Keratinocyte (primary cell): ENCODE data around the gene RANBP3.

Source experiments
- EZH2 ChIP-seq: IDR thresholded peaks from one replicate; pipeline ENCODE4 v1.6.1; 2012; ENCODE audit warnings: inconsistent platforms, mild to moderate bottlenecking, low read length, moderate library complexity
- TF ChIP-seq, protein P1 (sequence below), 3 experiments: IDR thresholded peaks in 1 of 3; conservative IDR thresholded peaks in 1 of 3; optimal IDR thresholded peaks in 1 of 3; 2 replicates in 2 of 3; 3 replicates in 1 of 3; pipeline versions ENCODE3 to v1.5.1; 2011; ENCODE audit warnings: low read length in 3 of 3, mild to moderate bottlenecking in 3 of 3, moderate library complexity in 2 of 3, control low read depth in 1 of 3, inconsistent platforms in 1 of 3; ENCODE audit not compliant: insufficient read depth in 2 of 3; ENCODE audit errors: extremely low read depth in 1 of 3

DNA sequence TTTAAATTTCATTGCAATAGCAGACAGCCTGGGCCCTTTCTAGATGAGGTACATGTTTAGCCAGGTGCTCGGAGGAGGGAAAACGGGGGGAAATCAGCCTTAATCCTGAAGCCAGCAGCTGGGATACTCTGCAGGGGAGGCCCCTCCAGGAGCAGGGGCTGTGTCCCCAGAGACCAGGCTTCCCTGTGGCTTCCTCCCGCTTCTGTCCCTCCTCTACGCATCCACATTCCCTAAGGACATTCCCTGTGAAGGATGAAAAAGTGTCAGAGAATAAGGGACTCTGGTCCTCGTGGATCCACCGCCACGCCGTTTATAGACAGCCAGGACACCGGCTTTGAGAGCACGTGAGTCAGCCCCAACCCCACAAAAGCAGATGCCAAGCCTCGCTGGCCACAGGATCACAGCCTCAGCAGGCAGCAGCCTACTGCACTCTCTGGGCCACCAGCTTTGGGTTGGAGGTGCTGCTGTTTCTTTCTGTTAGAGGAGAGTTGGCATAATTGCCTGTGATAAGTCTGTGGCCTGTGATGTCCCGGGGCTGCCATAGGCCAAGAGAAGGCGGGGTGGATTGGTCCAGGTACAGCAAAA is 36.7 kb upstream of the RANBP3 start:
- TF ChIP-seq, protein P1, sequence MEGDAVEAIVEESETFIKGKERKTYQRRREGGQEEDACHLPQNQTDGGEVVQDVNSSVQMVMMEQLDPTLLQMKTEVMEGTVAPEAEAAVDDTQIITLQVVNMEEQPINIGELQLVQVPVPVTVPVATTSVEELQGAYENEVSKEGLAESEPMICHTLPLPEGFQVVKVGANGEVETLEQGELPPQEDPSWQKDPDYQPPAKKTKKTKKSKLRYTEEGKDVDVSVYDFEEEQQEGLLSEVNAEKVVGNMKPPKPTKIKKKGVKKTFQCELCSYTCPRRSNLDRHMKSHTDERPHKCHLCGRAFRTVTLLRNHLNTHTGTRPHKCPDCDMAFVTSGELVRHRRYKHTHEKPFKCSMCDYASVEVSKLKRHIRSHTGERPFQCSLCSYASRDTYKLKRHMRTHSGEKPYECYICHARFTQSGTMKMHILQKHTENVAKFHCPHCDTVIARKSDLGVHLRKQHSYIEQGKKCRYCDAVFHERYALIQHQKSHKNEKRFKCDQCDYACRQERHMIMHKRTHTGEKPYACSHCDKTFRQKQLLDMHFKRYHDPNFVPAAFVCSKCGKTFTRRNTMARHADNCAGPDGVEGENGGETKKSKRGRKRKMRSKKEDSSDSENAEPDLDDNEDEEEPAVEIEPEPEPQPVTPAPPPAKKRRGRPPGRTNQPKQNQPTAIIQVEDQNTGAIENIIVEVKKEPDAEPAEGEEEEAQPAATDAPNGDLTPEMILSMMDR (optimal IDR thresholded peaks at IDR 0.05 in 1 of 3, IDR thresholded peaks at IDR 0.05 in 1 of 3, conservative IDR thresholded peaks at IDR 0.05 in 1 of 3; ENCODE audit: extremely low read depth in 1 of 3, insufficient read depth in 2 of 3, low read length in 3 of 3): no peak
- no peak for TF ChIP-seq EZH2
